Peyer's patch (tissue), 4 donors: ENCODE results near the gene LSMEM2.

Source experiments
- POLR2A ChIP-seq, 2 donors: fragments of 450-650 bp; IDR thresholded peaks; one replicate each; pipeline ENCODE4 v1.5.1; 2017; ENCODE audit warnings: antibody characterized with exemption in 2 of 2, mild to moderate bottlenecking in 2 of 2, moderate library complexity in 2 of 2
- TF ChIP-seq, protein P1 (sequence below), 6 experiments: fragments of 450-650 bp in 4 of 6; fragments of 200-600 bp in 2 of 6; sonication (generic) in 1 of 6; IDR thresholded peaks; one replicate each; pipeline ENCODE4 v1.5.1; 2017 to 2019; ENCODE audit warnings: antibody characterized with exemption in 6 of 6, mild to moderate bottlenecking in 3 of 6, moderate library complexity in 1 of 6

DNA sequence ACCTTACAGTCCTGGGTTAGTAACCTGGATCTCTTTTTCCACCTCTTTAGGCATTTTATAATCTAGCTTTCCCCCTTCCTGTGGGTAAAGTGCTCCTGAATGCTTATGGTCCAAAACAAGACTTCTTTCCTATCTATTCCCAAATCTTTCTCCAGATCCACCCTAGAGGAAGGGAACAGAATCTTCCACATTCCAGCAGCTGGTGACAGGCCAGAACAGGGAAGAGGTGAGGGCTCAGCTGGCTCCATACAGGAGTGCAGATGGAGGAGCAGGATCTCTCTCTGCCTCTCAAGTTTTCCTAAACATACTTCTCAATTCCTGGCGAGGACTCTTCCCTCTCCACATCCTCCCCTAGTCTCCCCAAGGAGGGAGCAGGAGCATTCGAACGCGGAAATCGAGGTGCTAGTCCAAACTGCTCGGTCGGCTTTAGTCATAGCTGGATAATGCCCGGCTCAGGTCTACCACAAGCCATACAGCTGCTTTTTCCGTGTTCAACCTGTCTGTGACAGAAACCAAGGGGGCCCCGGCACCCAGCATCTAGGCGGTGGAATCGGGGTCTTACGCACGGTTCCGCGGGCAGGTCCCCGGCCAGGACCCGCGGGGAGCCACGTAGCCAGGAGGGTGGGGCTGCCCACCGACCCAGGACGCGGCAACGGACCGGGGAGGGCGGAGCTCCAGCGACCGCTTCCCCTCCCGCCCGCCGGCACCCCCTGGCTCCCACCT lies 57.7 kb downstream of the LSMEM2 start:
- TF ChIP-seq, protein P1, sequence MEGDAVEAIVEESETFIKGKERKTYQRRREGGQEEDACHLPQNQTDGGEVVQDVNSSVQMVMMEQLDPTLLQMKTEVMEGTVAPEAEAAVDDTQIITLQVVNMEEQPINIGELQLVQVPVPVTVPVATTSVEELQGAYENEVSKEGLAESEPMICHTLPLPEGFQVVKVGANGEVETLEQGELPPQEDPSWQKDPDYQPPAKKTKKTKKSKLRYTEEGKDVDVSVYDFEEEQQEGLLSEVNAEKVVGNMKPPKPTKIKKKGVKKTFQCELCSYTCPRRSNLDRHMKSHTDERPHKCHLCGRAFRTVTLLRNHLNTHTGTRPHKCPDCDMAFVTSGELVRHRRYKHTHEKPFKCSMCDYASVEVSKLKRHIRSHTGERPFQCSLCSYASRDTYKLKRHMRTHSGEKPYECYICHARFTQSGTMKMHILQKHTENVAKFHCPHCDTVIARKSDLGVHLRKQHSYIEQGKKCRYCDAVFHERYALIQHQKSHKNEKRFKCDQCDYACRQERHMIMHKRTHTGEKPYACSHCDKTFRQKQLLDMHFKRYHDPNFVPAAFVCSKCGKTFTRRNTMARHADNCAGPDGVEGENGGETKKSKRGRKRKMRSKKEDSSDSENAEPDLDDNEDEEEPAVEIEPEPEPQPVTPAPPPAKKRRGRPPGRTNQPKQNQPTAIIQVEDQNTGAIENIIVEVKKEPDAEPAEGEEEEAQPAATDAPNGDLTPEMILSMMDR (IDR thresholded peaks at IDR 0.05), result no peak
- TF ChIP-seq POLR2A (IDR thresholded peaks at IDR 0.05), result no peak
